H9 (cell line): ENCODE results near the gene GABRR2. TPM values are rescaled to one million over a fixed set of nuclear protein-coding genes. Genes with fewer than 3 reads are reported as not detected.

Source experiments
- DNase-seq: peaks from one replicate; pipeline ENCODE4 v3.0.0-alpha.2; 2017
- H2AFZ ChIP-seq: one replicate; pipeline ENCODE4 v1.6.1; 2013; ENCODE audit warnings: mild to moderate bottlenecking, low read length, control low read depth, moderate library complexity
- H2AK5ac ChIP-seq: 2 replicates; pipeline ENCODE4 v1.6.1; 2013; ENCODE audit warnings: low read length, control low read depth, mixed read lengths; ENCODE audit not compliant: insufficient read length
- H2BK120ac ChIP-seq: one replicate; pipeline ENCODE4 v1.6.1; 2013; ENCODE audit warnings: low read depth, mild to moderate bottlenecking, low read length, control low read depth, inconsistent platforms; ENCODE audit not compliant: poor library complexity, severe bottlenecking
- H2BK12ac ChIP-seq: 2 replicates; pipeline ENCODE4 v1.6.1; 2013; ENCODE audit warnings: low read length, control low read depth, mixed read lengths, low read depth; ENCODE audit not compliant: insufficient read length
- H2BK15ac ChIP-seq: 2 replicates; pipeline ENCODE4 v1.6.1; 2013; ENCODE audit warnings: low read depth, low read length, control low read depth
- H2BK20ac ChIP-seq: one replicate; pipeline ENCODE4 v1.6.1; 2013; ENCODE audit warnings: low read depth, mild to moderate bottlenecking, low read length, control low read depth, inconsistent platforms; ENCODE audit not compliant: poor library complexity, severe bottlenecking
- H2BK5ac ChIP-seq: 2 replicates; pipeline ENCODE4 v1.6.1; 2013; ENCODE audit warnings: low read length, control low read depth, mixed read lengths; ENCODE audit not compliant: insufficient read length
- H3K14ac ChIP-seq: 2 replicates; pipeline ENCODE4 v1.6.1; 2013; ENCODE audit warnings: low read length, control low read depth; ENCODE audit not compliant: insufficient read depth
- H3K18ac ChIP-seq: 2 replicates; pipeline ENCODE4 v1.6.1; 2013; ENCODE audit warnings: low read depth, mild to moderate bottlenecking, mixed read lengths, low read length, control low read depth; ENCODE audit not compliant: insufficient read length
- H3K23ac ChIP-seq: 2 replicates; pipeline ENCODE4 v1.6.1; 2013; ENCODE audit warnings: low read length, control low read depth, mixed read lengths, low read depth; ENCODE audit not compliant: insufficient read length
- H3K23me2 ChIP-seq: 2 replicates; pipeline ENCODE4 v1.6.1; 2013; ENCODE audit warnings: low read depth, mild to moderate bottlenecking, mixed read lengths, low read length, control low read depth; ENCODE audit not compliant: insufficient read length, poor library complexity, severe bottlenecking
- H3K27ac ChIP-seq: 2 replicates; pipeline ENCODE4 v1.5.1; 2013; ENCODE audit warnings: low read length, control low read depth, mixed read lengths, low read depth; ENCODE audit not compliant: insufficient read length
- H3K27me3 ChIP-seq: 2 replicates; pipeline ENCODE4 v1.6.1; 2013; ENCODE audit warnings: low read length, control low read depth, inconsistent platforms; ENCODE audit not compliant: insufficient read depth
- H3K4ac ChIP-seq: 2 replicates; pipeline ENCODE4 v1.6.1; 2013; ENCODE audit warnings: low read depth, mild to moderate bottlenecking, control low read depth, inconsistent platforms, low read length, moderate library complexity
- H3K4me1 ChIP-seq: 2 replicates; pipeline ENCODE4 v1.6.1; 2013; ENCODE audit warnings: low read length, control low read depth, inconsistent platforms; ENCODE audit not compliant: insufficient read depth
- H3K4me2 ChIP-seq: 2 replicates; pipeline ENCODE4 v1.6.1; 2013; ENCODE audit warnings: low read length, control low read depth, mixed read lengths; ENCODE audit not compliant: insufficient read length, insufficient read depth
- H3K56ac ChIP-seq: 2 replicates; pipeline ENCODE4 v1.6.1; 2013; ENCODE audit warnings: low read depth, mild to moderate bottlenecking, mixed read lengths, low read length, control low read depth; ENCODE audit not compliant: insufficient read length
- H3K79me1 ChIP-seq: 2 replicates; pipeline ENCODE4 v1.6.1; 2013; ENCODE audit warnings: low read depth, mild to moderate bottlenecking, moderate library complexity, low read length, control low read depth, inconsistent platforms; ENCODE audit not compliant: insufficient read depth, poor library complexity, severe bottlenecking
- H3K79me2 ChIP-seq: 2 replicates; pipeline ENCODE4 v1.6.1; 2013; ENCODE audit warnings: low read length, control low read depth, inconsistent platforms; ENCODE audit not compliant: insufficient read depth
- H3K9ac ChIP-seq: 2 replicates; pipeline ENCODE4 v1.6.1; 2013; ENCODE audit warnings: low read length, control low read depth, mixed read lengths; ENCODE audit not compliant: insufficient read length; ENCODE audit errors: extremely low read depth
- H3K9me3 ChIP-seq: one replicate; pipeline ENCODE4 v1.6.1; 2013; ENCODE audit warnings: low read depth, low read length, inconsistent platforms; ENCODE audit not compliant: control insufficient read depth
- H3T11ph ChIP-seq: one replicate; pipeline ENCODE4 v1.6.1; 2013; ENCODE audit warnings: mild to moderate bottlenecking, low read length, control low read depth, inconsistent platforms
- H4K20me1 ChIP-seq: one replicate; pipeline ENCODE4 v1.6.1; 2013; ENCODE audit not compliant: control insufficient read depth, insufficient read length, insufficient read depth
- H4K5ac ChIP-seq: 2 replicates; pipeline ENCODE4 v1.6.1; 2013; ENCODE audit warnings: low read depth, mild to moderate bottlenecking, mixed read lengths, low read length, control low read depth; ENCODE audit not compliant: insufficient read length
- H4K8ac ChIP-seq: replicated peaks from 2 replicates; pipeline ENCODE4 v1.6.1; 2013; ENCODE audit warnings: low read length, control low read depth, mixed read lengths, low read depth; ENCODE audit not compliant: insufficient read length
- H4K91ac ChIP-seq: 2 replicates; pipeline ENCODE4 v1.6.1; 2013; ENCODE audit warnings: low read depth, mild to moderate bottlenecking, moderate library complexity, mixed read lengths, low read length, control low read depth; ENCODE audit not compliant: insufficient read length
- H3K27ac Mint-ChIP-seq, 3 experiments: 2 replicates in 2 of 3; 3 replicates in 1 of 3; pipeline ENCODE4 v1.8.0; 2020 to 2021; ENCODE audit warnings: mixed read lengths in 3 of 3, mild to moderate bottlenecking in 1 of 3, moderate library complexity in 1 of 3
- H3K27me3 Mint-ChIP-seq: 2 replicates; pipeline ENCODE4 v1.8.0; 2021; ENCODE audit warnings: low read depth, mild to moderate bottlenecking, moderate library complexity, mixed read lengths
- H3K36me3 Mint-ChIP-seq, 3 experiments: 2 replicates in 2 of 3; 3 replicates in 1 of 3; pipeline ENCODE4 v1.8.0; 2020 to 2021; ENCODE audit warnings: low read depth in 3 of 3, mixed read lengths in 3 of 3; ENCODE audit not compliant: insufficient read depth in 1 of 3
- H3K4me1 Mint-ChIP-seq, 2 experiments: 2 replicates each; pipeline ENCODE4 v1.8.0; 2020; ENCODE audit warnings: mixed read lengths in 2 of 2
- H3K4me3 Mint-ChIP-seq, 2 experiments: 2 replicates in 1 of 2; 3 replicates in 1 of 2; pipeline ENCODE4 v1.8.0; 2020 to 2021; ENCODE audit warnings: mild to moderate bottlenecking in 2 of 2, mixed read lengths in 2 of 2, moderate library complexity in 1 of 2
- H3K9me3 Mint-ChIP-seq, 2 experiments: 2 replicates in 1 of 2; 3 replicates in 1 of 2; pipeline ENCODE4 v1.8.0; 2020; ENCODE audit warnings: mild to moderate bottlenecking in 2 of 2, mixed read lengths in 2 of 2, moderate library complexity in 1 of 2
- CTCF ChIP-seq: fragments of 200-600 bp; sonication (generic); conservative IDR thresholded peaks from 3 replicates; pipeline ENCODE4 v1.8.0; 2021; ENCODE audit warnings: antibody characterized with exemption, mild to moderate bottlenecking
- WGBS: extraction: QIAGEN DNeasy Blood & Tissue Kit; methylation state at CpG from one replicate; pipeline ENCODE4 v1.1.7; 2013; ENCODE audit warnings: missing lambda C conversion rate, low lambda C conversion rate, mixed read lengths; ENCODE audit not compliant: insufficient read length; ENCODE audit errors: extremely low coverage; 5-methylcytosine and 5-hydroxymethylcytosine counted together
- total RNA-seq: library from RNA; stranded (reverse); gene quantifications from 2 replicates; pipeline ENCODE4 v1.2.1, GENCODE V29; 2021

GABRR2 gene
- total RNA-seq, 1 experiment from 2014 or later = not detected

GRCh38 chr6:89353118-89353556 lies 38.0 kb upstream of the GABRR2 start:
- Mint-ChIP-seq H3K27me3 (peaks cover 13% of the 10 kb centered on the region), H3K36me3 (peaks cover 0 to 4% (median 0%) of the 10 kb centered on the region in 3 experiments; a peak in 1 of 7 replicates), H3K27ac (peak overlapping the region in 1 of 3 experiments; percentile 57; a peak in 1 of 7 replicates), H3K9me3 (no peaks in the 10 kb centered on the region), H3K4me3 (peak overlapping the region; percentile 77 to 83), H3K4me1 (peaks cover 22 to 30% of the 10 kb centered on the region in 2 experiments)
- no peaks in the 10 kb centered on the region for H3K27me3 ChIP-seq
- H4K20me1 ChIP-seq = no peaks in the 10 kb centered on the region
- DNase-seq = no peak
- H3K9me3 ChIP-seq = no peaks in the 10 kb centered on the region
- no peaks in the 10 kb centered on the region for H3K79me2 ChIP-seq
- H3K4ac ChIP-seq = no peak overlapping the region
- H3K14ac ChIP-seq = peak overlapping the region; percentile 98; the same call in 1 of the 2 replicates
- H3K79me1 ChIP-seq = no peaks in the 10 kb centered on the region
- no CpG with 5 or more reads among the region's 27 CpGs for WGBS
- H3K4me2 ChIP-seq = peak overlapping the region; percentile 67
- H3K56ac ChIP-seq = no peak overlapping the region
- H2BK15ac ChIP-seq = no peak overlapping the region
- H3K18ac ChIP-seq = no peak overlapping the region
- H3K23ac ChIP-seq = no peak overlapping the region
- no peak overlapping the region for H4K8ac ChIP-seq
- no peaks in the 10 kb centered on the region for H3K4me1 ChIP-seq
- H2AFZ ChIP-seq = no peak overlapping the region
- no peak overlapping the region for H3K9ac ChIP-seq
- H2BK5ac ChIP-seq = no peak overlapping the region
- no peak overlapping the region for H4K5ac ChIP-seq
- no peak overlapping the region for H2BK12ac ChIP-seq
- no peak overlapping the region for H4K91ac ChIP-seq
- TF ChIP-seq CTCF = no peak
- H3T11ph ChIP-seq = no peak overlapping the region
- peaks cover 8% of the 10 kb centered on the region for H3K23me2 ChIP-seq
- no peak overlapping the region for H3K27ac ChIP-seq
- H2AK5ac ChIP-seq = no peak overlapping the region
- H2BK20ac ChIP-seq = no peak overlapping the region
- no peak overlapping the region for H2BK120ac ChIP-seq
